G401 (cell line): ENCODE data around the gene RMC1. TPM values are rescaled to one million over a fixed set of nuclear protein-coding genes. Genes with fewer than 3 reads are reported as not detected.
A peak's percentile ranks its signal among the peaks of the same experiment; 100 is the strongest.
"Not testable (repeated sequence)": the region's sequence is repeated elsewhere in the genome, so short reads cannot be mapped to it uniquely, and the experiment has no call there.

Experiments
- DNase-seq: peaks from one replicate; pipeline ENCODE4 v3.0.0-alpha.2; 2015; ENCODE audit warnings: low spot score
- in situ Hi-C: cut with HindIII; loops from 2 replicates; pipeline ENCODE4 v1.10.0; 2016; ENCODE audit warnings: low sequenced_read_pairs, mixed read lengths
- total RNA-seq: library from RNA; depleted of rRNA; stranded (reverse); fragments of >200 nt; shearing (Covaris generic); gene quantifications from 2 replicates; pipeline ENCODE4 v1.2.3, GENCODE V29; 2014; rRNA removed

RMC1 gene
- total RNA-seq, result 12.9 and 18.5 TPM in 2 replicates

DNA sequence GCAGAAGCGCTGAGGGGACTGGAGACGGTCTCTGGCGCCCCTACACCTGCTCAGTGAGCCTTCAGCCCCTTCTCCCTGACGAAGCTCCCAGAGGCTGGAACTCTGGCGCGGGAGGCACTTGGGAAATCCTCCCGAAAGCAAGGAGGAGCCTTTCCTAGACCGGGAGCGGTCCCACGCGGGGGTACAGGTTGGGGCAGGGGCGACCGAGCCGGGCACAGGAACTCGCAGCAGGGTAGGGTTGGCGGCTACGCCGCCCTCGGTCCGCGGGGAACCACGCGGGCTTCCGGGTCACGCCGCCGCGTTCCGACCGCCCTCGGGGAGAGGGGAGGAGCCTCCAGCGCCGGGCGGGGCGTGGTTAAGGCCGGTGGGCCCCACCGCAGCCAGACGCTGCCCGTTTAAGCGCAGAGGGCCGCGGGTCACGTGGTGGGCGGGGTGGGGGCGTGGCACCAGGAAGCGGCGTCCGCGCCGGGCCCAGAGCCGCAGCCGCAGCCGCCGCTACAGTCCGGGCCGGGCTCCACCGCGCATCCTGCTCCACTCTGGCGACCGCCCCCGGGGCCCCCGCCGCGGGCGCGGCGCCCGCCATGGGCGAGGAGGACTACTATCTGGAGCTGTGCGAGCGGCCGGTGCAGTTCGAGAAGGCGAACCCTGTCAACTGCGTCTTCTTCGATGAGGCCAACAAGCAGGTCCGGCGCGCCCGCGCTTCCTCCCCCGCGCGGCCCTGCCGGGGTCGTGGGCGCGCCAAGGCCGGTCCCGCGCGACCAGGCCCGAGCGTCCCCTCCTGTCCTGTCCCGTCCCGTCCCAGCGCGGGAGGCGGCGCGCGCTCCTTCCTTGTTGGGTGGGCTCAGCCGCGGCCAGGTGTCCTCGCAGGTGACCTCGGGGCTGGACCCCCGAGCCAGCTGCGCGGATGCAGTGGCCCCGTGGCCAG, at the start of gene RMC1:
RMC1 (plus strand) TSS at position 474 of the 925 bp plus-strand sequence; CDS start at position 582, 108 bp downstream.
- in situ Hi-C loops, result no loop called here
- DNase-seq, result peak; percentile 92

DNA sequence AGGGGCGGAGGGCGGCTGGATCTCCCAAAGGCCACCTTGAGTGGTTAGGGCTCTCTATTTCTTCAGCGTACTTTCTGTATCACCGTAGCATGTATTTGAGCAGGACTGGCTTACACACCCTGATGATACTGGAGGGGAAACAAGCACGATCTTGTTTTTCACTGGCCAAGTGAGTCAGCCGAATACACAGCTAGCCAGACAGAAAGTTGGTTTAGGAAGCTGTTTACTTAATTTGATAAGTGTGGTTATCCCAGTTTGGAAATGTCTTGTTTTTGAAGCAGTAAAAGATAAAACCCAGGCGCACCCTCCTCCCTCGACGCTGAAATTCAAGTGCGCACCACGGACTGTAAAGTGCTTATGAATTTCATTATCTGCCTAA, 49.6 kb upstream of the RMC1 start:
- no peak for DNase-seq
- in situ Hi-C loops, result no loop called here

DNA sequence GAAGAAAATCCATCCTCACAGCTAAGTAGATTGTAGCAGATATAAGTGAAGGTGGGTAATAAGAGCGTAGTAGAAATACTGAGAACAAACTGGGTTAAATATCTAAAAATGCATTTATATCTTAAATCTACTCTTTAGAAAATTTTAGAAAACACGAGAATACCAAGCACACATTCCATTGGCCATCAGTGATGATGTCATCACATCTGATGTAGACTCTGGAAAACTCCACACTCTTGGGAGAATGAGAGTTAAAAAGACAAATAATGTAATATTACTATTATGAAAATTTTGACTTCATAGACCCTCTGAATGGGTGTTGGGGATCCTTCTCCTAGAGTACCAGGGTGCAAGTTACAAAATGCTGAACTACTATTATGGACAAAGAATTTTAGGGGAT, 46.5 kb upstream of the RMC1 start:
- in situ Hi-C loops, result no loop called here
- no peak for DNase-seq

DNA sequence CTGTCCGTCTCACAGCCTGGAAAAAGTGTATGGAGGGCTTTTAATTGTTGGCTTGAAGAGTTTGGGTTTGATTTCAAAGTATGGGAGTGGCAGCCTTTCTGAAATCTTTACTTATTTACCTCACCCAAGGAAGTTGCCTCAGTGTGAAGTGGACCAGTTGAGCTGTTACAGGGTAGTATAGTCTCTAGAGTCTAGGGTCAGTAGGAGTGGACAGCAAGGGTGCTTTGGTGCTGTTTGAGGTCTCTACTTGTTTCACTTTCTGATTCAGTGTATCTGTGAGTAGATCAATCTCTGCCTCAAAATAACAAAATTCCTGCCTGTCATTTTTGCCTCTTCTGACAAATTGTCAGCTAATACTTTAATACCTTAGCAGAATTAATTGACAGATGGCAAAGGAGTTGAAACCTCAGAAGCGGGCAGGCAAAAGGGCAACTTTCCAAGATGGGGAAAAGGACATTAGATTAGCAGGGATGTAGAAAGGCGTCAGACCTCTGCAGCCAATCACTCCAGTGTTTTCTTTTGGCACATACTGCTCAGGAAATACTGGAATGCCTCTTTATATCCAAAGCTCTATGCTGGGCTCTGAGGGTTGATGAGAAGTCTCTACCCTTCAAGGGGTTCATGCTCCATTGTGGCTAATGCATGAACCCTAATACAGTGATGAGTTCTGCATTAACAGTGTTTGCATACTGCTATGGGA, 44.3 kb upstream of the RMC1 start:
- peak; percentile 19 for DNase-seq
- in situ Hi-C loops, result no loop called here

DNA sequence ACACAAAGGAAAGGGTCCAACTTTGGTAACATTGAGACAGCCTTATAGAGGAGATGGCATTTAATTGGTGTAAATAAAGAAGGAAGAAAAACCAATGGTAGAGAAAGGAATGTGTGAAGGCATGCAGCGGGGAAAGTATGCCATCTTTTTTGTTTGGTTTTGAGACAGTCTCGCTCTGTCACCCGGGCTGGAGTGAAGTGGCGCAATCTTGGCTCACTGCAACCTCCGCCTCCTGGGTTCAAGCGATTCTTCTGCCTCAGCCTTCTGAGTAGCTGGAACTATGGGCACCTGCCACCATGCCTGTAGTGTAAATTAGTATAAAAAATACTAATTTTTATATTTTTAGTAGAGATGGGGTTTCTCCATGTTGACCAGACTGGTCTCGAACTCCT, 43.8 kb upstream of the RMC1 start:
- in situ Hi-C loops, result no loop called here

DNA sequence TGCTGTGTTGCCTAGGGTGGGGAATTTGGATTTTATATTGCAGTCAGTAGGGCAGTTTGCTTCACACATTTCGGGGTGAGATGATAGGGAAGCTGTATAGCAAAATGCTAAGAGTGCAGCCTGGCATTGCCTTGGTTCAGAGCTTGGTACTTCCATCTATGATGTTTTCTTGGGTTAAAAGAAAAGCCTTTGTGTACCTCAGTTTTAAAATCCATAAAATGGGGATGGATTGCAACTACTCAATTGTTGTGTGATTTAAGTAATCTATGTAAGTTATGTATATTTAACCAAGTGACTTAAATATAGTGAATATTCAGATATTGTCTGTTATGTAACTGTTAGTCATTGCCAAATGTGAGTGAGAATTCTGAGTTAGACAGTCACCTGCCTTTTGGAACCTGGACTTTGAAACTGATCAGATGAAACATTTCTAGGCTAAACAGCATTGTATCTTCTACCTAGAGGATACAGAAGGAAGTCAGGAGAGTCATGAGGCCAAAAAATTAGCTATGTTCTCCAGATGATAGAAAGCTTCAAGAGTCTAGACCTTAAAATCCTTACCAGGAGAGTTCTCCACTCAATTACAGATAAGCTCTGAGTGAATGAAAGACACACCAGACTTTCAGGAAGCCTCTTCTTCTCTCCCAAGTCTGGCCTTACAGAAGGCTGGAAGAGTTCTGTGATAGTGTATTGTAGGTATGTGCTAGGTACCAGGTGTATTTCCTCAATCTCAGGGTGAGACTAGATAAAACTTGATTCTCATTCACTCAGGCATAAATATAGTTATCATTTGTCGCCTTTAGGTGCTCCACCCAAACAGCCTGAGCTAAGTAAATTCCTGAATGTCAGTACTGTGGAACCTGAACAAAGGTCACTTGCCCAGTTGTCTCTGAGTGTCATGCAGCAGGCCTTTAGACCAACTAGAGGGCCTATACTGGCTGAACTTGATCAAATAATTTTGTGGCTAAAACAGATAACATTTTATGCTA, 42.7 kb upstream of the RMC1 start:
- DNase-seq, result no peak
- in situ Hi-C loops, result no loop called here

More for the DNA sequence above, 43.8 kb upstream of the RMC1 start:
- no peak for DNase-seq

DNA sequence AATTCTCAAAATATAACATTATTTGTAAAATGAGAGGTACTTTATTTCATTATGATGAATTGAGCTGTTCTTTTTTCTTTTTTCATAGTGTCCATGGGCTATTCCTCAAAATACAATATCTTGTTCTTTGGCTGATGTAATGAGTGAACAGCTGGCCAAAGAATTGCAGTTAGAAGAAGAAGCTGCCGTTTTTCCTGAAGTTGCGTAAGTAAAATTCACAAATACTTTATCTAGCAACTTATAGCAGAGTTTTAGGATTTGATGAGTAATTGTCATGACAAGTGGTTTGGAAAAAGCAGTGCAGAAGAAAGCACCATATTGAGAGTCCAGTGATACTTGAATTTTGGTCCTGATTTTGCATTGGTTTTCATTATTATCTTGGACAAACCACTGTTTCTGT, 40.4 kb upstream of the RMC1 start:
- in situ Hi-C loops, result no loop called here
- DNase-seq, result no peak

DNA sequence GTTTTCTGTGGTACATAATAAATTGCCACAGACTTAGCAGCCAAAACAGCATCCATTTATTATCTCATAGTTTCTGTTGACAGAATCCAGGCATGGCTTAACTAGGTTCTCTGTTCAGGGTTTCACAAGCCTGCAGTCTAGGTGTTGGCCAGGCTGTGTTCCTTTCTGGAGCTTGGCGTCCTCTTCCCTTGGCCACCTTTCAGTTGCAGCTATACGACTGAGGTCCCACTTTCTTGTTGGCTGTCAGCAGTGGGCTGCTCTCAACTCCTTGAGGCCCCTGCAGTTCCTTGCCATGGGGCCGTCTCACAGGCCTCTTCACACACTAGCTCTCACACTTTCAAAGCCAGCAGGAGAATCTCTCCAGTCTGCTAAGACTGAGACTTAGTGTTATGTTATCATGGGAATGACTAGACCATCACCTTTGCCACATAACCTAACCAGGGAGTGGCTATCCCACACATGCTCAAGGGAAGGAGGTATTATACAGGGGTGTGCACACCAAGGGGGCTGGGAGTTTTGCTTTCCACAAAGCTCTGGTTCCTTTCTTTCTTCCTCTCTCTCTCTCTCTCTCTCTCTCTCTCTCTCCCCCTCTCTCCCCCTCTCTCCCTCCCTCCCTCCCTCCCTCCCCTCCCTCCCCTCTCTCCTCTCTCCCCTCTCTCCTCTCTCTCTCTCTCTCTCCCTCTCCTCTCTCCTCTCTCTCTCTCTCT, 34.4 kb upstream of the RMC1 start:
- in situ Hi-C loops, result no loop called here

DNA sequence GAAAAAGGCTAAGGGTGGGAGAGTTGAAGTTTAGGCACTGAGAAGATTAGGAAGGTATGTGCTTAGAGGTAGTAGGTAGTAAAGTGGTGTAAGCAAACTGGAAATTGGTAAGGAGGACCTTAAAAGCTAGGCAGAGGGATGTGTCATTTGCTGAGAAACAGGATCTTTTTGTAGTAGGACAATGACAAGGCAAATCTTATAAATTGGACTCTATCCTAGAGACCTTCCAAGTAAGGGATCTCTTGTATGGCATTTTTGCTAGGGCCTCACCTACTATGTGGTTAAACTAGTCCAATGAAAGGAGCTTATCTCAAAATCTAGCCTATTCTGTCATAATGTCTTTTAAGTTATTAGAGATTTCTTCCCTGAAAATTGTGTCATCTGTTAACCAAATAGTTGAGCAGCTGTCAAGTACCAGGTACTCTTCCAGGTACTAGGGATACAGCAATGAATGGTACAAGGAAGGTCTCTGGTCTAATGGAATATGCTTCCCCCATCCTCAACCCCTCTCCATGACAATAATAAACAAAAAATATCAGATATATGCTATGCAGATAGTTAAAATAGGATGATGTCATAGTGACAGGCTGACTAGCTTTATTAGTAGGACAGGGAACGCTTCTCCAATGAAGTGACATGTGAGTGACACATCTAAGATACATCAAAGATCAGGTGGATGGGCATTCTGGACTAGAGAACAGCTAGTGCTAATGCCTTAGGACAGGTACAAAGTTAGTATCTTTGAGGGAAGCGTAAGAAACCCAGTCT, 32.5 kb upstream of the RMC1 start:
- in situ Hi-C loops, result no loop called here
- DNase-seq, result no peak

More for the DNA sequence above, 34.4 kb upstream of the RMC1 start:
- DNase-seq, result no peak

DNA sequence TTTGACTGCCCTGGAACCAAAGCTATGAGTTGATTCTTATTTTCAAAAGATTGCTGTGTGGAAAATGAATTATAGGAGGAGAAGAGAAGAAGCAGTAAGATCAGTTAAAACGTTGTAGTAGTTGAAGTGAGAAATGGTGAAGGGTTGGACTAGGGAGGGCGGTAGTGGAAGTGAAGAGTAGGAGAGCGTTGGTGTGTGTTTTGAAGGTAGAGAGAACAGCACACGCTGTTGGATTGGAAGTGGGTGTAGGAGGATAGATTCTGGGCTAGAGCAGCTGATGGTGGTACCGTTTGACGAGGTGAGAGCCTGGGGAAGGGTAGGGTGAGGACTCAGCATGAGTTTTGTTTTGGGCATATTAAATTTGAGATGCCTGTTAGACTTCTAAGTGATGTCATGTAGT, 31.8 kb upstream of the RMC1 start:
- in situ Hi-C loops, result no loop called here
- no peak for DNase-seq

DNA sequence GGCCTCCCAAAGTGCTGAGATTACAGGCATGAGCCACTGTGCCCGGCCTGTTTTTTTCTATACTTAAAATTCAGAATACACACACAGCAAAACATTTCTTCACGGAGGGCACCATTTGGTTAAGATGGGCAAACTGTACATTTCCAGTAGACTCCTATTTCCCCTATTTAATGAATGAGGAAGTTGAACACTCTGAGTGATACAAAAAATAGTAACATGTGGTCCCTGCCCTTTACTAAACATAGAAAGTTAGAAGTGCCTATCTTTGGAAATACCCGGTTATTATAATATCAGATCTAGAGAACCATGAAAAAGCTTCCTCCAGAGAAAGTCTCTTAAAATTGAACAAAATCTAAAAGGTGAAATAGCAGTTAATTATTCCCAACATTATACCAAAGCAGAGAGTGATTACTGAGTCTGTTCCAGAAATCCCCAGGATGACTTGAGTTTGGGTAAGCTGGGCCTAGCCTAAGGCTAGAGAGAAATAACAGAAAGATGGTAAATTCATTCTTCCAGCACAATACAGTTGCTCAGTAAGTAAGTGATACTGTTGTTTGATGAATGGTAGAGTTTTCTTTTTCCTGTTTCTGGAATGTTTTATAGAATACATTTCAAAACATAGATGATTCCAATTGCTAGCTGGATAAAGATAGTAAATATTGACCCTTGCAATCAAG, 23.3 kb upstream of the RMC1 start:
- in situ Hi-C loops, result no loop called here

DNA sequence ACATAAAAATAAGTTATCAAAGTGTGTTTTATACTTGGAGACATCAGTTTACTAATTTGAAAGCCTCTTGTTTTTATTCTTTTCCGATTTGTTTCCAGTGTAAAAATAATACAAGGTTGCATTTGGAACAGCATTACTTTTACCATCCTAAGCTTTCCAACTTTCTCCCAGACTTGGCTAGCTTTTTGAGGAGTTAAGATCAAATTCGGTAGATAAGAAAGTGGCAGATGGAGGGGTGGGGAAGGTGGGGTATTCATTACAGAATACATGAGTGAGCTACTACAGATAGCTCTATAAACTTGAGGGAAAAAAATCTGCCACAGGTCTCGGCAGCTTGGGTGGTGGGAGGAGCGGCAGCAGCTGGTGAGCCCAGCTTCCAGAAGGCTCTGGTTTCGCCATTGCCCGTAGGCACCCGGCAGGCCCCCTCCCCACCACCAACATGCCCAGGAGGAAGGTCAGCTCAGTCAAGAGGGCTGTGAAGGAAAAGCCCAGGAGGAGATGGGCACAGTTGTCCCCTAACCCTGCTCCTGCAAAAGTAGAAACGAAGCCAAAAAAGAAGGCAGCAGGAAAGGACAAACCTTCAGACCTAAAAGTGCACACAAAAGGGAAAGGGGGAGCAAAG, 18.6 kb upstream of the RMC1 start:
- in situ Hi-C loops, result no loop called here
- DNase-seq, result no peak

More for the DNA sequence above, 23.3 kb upstream of the RMC1 start:
- no peak for DNase-seq

DNA sequence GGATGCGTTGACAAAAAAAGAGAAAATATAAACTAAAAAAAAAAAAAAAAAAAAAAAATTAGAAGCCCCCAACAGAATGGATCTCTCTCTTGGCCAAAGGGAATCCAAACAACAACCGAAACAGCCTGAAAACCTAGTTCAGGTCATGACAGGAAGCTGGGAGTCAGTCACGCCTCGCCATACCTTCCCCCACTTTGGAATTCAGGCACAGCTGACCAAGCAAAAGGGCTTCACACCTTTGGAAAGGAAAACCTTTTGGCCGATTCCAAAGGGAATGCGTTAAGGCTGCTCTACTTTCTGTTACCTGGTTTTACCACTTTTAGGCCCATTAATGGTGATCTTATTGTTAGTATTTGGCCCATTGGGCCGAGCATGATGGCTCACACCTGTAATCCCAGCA, 17.9 kb upstream of the RMC1 start:
- in situ Hi-C loops, result no loop called here
- no peak for DNase-seq

DNA sequence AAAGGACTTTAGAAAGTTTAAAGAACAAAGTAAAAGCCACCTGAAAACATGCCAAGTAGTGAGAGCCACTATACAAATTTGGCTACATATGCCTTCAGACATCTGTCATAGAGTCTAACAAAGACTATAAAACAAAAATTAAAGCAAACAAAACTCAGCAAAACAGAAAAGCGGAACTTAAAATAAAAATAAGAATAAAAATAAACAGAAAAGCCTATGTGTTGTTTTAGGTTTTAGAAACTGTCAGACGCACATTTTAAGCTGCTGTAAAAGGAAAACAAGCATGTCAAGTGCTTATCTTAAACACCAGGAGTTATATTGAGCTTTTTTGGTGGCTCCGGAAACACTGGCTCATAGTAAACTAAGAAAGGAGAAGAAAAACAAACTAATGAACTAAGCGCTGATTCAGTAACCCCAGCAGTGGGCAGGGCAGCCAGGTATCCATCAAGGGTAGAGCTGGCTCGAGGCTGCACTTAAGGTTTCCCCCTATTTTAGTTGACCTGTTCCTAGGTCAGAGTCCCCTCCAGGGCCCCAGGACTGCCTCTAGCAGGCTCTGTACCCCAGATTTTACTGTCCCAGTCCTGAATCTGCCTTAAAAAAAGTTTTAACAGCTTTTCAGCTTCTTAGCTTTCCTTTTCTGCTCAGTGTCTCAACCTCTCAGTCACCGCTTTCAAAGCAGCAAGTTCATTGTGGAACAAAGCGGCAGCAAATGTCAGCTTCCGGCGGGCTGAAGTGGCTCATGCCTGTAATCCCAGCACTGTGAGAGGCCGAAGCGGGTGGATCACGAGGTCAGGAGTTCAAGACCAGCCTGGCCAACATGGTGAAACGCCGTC, 15.4 kb upstream of the RMC1 start:
- no peak for DNase-seq
- in situ Hi-C loops, result no loop called here

DNA sequence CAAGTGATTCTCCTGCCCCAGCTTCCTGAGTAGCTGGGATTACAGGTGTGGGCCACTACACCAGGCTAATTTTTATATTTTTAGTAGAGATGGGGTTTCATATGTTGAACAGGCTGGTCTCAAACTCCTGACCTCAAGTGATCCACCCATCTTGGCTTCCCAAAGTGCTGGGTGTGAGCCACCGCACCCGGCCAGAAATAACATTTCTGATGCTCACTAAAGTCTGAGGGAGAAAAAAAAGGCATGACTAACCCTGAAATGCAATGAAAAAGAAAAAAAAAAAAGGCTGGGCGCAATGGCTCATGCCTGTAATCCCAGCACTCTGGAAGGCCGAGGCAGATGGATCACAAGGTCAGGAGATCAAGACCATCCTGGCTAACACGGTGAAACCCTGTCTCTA, 13.7 kb upstream of the RMC1 start:
- DNase-seq, in situ Hi-C loops: not testable (repeated sequence)

DNA sequence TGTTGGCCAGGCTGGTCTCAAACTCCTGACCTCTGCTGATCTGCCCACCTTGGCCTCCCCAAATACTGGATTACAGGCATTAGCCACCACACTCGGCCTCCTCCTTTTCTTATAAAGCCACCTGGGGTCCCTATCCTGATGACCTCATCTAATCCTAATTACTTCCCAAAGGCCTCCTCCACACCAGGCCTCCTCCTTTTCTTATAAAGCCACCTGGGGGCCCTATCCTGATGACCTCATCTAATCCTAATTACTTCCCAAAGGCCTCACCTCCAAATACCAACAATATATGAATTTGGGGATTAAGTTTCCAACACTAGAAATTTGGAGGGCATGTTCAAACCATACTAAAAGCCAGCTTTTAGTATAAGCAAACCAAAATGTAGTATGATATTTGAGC, 9.7 kb upstream of the RMC1 start:
- DNase-seq, result no peak
- in situ Hi-C loops, result no loop called here
